GM18517 (cell line): Measurements from ENCODE around the gene AOX1.
"Not testable (repeated sequence)": the region's sequence is repeated elsewhere in the genome, so short reads cannot be mapped to it uniquely, and the experiment has no call there.

Source experiments
- ATAC-seq: cut with Tn5 transposase; IDR thresholded peaks from one replicate; pipeline ENCODE4 v1.9.1; 2021; ENCODE audit warnings: mild to moderate bottlenecking, moderate library complexity; ENCODE audit not compliant: unreplicated experiment

AOX1 gene

DNA sequence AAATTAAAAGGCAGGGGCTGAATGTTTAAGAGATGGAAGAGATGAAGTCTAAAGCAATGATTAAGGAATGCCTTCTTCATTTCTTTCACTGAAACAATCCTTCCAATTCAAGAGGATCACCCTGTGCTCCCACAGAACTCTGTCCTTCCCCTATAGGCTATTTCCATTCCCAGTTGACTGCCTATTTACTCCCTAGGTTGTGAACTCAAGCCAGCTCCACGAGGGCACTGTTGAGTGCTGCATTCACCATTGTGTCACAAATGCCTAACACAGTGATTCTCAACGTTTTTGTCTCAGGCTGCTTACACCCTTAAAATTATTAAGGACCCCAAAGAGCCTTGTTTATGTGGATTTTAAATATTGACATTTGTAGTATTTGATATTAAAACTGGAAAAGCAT is 112.4 kb downstream of the AOX1 start:
- no peak for ATAC-seq

DNA sequence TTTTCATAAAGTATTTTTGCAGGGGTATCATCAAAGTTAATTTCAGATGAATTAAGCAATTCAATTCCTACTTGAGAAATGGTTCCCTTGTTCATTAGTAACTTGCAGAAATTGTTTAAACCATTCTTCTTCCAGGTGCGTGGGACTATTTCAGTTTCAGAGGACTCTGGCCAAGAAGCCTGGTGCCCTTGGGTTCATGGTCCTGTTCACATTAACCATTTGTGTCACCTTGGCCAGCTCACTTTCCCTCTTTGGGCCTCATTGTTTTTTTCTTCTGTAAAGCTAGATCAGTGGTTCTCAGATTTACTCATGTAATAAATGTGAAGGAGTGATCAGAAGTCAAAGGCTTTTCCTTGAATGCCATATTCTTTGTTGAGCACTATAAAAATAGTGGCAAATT is 113.5 kb downstream of the AOX1 start:
- no peak for ATAC-seq

DNA sequence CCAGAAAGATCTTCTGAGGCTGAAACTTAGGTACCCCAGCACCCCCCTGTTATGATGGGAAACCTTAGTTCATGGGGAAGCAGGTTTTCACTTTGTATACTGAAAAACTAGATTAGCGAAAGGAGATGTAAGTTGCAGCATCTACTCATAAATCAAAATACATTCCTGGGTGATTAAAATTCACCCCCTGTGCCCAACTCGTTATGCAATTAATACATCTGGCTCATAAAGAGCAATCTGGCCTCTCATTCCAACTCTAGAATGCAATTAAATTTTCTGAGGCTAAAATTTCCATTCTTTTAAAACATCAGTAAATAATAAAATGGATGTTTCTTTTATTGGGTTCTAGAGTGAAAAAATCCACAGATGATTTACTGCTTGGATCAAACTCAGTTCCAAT is 115.0 kb downstream of the AOX1 start:
- ATAC-seq, result no peak

GRCh38 chr2:200702044-200702443 is 116.2 kb downstream of the AOX1 start:
- ATAC-seq, result no peak

- no peak for ATAC-seq
Observed at GRCh38 chr2:200702646-200703118, 116.9 kb downstream of the AOX1 start.

DNA sequence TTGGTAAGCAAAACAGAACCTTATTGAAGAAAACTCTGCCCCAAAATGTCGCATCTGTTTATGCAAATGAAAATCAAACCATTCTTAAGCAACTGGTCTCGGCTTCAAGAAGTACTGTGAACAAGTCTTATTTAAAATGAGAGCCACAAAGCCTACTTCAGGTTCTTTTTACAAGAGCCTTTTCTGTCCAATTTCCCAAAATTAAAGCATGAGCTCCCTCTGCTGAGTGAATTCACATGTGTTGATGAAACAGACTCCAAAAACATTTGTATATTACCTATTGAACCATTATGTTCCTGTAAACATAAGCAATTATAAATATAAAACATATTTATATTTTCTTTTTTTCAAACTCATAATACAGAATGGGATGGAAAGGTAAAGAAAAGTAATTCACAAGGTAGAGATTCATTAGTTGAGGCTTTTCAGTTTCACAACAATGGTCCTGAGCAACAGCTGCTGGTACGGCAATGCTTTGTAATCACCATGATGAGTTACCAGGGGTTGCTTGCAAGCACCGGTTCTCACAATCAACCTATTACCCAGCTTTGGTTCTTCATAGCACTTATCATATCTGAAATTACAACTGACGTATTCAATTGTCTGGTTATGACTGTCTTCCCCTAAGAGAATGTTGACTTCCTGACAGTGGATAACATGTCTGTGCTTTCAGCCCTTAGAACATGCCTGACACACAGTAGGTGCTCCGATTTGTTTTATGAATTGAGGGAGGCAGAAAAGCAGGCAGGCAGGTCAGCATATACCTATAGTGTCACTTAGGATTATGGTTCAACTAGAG is 117.5 kb downstream of the AOX1 start:
- ATAC-seq, result no peak

DNA sequence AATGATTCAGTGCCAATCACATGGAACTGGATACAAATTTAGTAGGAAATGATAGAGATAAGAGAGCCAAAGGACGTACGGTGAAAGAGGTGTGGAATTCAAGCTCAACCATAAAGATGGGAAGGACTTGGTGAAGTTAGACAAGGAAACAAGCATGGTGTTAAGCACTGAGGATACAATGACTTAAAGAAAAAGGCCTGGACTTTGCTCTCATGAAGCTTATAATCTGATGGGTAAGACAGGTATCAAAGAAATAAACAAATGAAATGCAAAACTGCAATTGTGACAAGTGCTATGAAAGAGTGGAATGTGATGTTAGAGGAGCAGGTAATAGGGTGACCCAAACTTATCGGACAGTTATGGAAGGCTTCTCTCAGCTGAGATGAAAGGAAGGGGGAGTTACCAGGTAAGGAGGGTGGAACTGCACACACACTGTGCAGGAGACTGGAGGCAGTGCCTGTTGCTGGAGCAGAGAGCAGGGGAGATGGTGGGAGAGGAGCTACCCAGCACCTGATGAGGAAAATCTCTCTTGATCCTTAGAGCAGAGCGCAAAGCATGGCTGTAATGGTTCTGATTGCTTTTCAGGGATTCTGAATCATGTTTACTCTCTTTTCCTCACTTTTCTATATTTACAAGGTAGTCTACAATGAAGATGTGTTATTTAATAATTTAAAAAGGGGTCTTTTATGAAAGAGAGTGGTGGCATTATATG is 118.3 kb downstream of the AOX1 start:
- ATAC-seq, result no peak

DNA sequence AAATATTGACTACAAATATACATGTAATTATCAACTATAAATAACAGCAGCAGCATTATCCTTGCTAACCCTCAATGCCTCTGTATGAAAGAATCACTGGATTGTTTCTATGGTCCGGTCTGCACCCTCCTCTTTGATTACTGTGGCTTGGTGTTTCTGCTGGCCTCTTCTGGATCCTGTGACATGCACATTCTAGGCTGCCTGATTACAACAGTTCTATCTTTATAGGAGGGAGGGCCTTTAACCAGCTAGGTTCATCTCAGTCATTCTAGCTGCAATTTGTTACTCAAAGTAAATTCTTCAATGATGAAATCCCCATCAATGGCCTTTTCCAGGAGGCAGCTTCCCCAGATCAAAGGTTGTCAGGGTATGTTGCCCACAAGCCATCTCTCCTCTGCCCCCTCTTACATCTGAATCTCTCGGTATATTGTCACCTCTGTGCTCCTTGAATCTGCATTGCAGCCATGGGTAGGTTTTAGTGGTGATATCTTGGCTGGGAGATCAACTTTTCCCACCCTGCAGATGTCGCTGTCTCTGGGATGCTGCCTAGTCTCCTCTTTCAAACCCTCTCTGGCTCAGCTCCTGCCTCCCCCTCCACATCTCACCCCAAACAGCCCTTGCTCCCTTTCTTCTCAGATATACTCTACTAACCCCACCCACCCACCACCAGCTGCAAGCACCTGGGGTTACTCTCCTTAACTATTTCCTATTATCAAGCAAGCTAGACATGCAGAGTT is 119.7 kb downstream of the AOX1 start:
- no peak for ATAC-seq

DNA sequence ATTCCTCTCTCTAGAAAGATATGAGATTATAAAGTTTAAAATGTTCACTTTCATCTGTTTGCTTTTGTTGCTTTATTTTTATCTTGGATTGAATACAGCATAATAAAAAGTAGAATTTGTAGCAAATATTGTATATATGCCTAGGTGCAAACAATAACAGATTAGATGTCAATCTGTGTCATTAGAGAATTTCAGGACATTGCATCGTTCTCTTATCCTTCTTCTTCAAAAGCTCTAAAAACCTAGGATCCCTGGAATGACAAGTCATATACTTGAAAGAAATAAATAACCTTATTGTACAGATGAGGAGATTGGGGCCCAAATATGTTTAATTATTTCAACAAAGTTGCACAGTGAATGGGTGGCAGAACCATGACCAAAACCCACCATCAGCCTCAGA is 123.1 kb downstream of the AOX1 start:
- no peak for ATAC-seq

DNA sequence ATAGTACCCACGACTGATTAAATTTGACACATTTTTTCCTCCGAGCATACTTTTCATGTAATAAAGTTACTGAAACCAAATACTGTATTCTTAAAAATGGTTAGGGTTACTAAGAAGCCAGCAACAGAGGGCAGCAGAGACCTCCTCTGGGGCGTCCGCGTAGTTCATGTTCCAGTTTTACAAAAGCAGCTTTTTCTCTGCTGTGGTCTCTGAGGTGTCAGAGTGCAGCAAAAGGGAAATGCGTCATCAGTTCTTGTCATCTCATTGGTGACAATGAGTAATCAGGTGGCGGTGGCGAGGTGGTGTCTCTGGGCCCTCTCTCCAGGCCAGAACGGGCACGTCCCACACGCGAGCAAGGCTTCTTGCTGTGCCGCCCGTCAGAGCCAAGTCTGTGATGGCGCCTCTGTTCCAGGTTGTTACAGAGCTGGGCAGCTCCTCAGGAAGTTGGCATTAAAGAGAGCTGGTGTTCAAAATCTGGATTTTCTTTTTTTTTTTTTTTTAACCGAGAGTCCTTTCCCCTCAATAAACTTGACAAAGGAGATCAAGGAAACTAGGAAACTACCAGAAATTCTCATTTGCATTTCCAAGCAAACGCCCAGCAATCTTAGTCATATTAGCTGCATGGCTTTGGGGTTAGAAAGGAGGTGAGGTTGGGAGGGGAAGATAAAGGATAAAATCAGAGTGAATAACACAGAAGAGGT is 127.3 kb downstream of the AOX1 start:
- ATAC-seq, result peak; percentile 99

- ATAC-seq, result no peak
Observed at GRCh38 chr2:200713704-200714064, 127.9 kb downstream of the AOX1 start.

- ATAC-seq, result not testable (repeated sequence)
Observed at GRCh38 chr2:200715014-200715413, 129.2 kb downstream of the AOX1 start.

- ATAC-seq, result no peak
Observed at GRCh38 chr2:200716386-200716785, 130.6 kb downstream of the AOX1 start.
